Stimulated activated CD8-positive, alpha-beta memory T cell treated with anti-CD3 and anti-CD28 coated beads, Interleukin-15, amount 100 ng/mL, for 48 hours (primary cell): ENCODE data around the gene NTN5.
"Not testable (repeated sequence)": the region's sequence is repeated elsewhere in the genome, so short reads cannot be mapped to it uniquely, and the experiment has no call there.

Experiments used
- DNase-seq, 2 donors: peaks; one replicate each; pipeline ENCODE4 v3.0.0-alpha.2; 2020; ENCODE audit warnings: low read depth in 2 of 2

The NTN5 gene

DNA sequence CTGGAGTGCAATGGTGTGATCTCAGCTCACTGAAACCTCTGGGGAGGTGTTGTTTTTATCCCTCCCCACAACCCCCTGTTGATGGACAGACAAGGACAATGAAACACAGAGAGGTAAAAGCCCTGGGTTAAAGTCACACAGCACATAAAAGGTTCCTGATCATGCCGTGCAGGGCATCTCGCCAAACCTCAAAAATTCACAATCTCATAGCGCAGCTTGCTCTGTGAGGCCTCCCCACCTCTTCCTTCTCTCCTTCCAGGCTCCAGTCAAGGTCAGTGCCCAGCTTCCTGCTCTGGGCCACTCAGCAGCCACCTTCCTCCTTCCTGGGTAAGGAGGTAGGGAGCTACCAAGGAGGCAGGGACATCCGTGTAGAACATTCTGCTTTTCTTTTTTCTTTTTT lies 25.2 kb upstream of the NTN5 start:
- DNase-seq: no peak

- DNase-seq: no peak
These were observed 23.7 kb upstream of the NTN5 start for GRCh38 chr19:48696353-48697010.

GRCh38 chr19:48695743-48696352 lies 23.0 kb upstream of the NTN5 start, which contains the start of gene FUT2:
TSS of gene FUT2 (plus strand) at chr19:48695971. CDS start at chr19:48702957, 6,986 bp downstream.
- no peak for DNase-seq

DNA sequence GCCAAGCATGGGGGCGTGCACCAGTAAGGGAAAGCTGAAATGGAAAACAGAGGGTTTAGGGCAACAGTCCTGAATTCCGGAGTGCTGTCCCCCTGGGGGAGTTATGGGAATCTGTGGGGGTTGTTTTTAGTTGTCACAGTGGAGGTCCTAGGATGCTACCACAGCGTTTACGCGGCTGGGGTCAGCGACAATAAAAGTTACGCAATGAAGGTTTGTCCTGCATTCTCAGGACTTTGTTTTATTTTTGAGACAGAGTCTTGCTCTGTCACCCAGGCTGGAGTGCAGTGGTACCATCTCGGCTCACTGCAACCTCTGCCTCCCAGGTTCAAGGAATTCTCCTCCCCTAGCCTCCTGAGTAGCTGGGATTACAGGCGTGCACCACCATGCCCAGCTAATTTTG lies 20.8 kb upstream of the NTN5 start:
- not testable (repeated sequence) for DNase-seq

DNA sequence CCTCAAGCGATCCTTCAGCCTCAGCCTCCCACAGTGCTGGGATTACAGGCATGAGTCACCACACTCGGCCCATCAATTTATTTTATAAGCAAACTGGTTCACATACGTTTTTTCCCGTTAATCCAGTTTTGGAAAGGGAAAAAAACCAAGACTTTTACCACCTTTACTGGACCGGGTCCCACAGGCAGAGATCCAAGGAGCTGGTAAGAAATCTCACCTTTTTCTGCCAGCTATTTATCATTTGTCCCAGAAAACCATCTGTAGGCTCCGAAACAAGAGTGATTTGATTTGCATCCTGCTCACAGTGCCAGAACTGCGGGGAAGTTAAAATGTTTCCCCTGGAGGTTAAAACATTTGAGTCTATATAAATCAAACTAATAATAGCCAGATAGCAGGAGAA lies 16.6 kb upstream of the NTN5 start:
- DNase-seq: no peak

DNA sequence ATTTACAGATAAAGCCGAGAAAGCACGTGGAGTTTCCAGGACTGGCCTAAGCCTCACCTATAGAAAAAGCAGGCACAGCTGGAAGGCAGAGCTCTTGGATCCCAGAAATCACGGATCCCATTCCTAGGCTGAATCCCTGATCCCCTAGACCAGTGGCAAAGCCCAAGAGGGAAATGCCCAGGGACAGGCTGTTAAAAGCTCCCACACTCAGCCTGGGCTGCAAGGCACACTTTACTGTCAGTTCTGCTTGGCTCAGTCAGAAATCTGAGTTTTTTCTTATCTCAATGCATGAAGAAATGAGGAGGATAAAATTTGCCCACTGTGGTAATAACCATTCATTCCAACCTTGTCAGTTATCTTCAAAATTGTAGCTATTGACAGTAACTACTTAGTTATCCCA lies 15.0 kb upstream of the NTN5 start:
- no peak for DNase-seq

GRCh38 chr19:48686637-48687036 lies 13.8 kb upstream of the NTN5 start:
- not testable (repeated sequence) for DNase-seq

DNA sequence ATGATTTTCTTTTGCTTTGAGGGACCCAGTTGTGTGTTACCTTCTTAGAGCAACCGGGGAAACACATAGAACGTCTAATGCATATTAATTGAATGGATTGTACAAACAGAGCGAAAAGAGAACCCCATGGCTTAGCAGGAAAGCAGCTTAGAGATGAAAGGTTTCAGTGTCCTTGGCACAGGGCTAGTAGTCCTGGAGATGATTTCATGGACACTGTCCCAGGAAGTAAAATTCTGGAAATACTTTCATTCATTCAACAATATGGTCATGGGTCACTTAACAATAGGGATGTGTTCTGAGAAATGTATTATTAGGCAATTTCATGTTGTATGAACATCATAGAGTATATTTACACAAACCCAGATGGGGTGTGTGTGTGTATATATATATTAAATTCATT lies 13.3 kb upstream of the NTN5 start:
- DNase-seq: no peak

DNA sequence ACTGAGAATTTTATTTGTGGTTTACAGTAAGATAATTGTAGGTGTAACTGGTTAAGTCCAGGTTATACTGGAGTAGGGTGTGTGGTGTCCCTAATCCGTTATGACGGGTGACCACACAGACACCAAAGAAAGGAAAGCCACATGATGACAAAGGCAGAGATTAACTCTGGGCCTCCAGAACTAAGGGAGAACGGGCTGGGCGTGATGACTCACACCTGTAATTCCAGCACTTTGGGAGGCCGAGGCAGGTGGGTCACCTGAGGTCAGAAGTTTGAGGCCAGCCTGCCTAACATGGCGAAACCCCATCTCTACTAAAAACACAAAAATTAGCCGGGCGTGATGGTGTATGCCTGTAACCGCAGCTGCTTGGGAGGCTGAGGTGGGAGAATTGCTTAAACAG lies 12.8 kb upstream of the NTN5 start:
- no peak for DNase-seq

DNA sequence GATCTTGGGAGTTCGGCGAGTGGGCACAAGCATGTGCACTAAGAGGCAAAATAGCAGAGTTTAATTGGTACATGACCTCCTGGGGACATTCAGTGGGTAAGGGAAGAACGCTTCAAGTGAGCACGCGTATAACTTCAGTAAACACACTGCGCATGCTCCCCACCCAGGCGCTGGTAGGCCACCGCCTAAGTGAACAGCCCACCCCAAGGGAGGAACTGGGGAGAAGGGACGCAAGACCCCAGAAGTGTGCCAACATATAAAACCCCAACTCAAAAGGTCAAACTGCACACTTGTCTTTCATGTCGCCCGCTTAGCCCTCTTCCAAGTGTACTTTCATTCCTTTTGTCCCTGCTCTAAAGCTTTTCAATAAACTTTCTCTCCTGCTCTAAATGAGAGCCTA lies 10.5 kb upstream of the NTN5 start:
- peak in 1 of 2 donors; percentile 20 for DNase-seq

- no peak for DNase-seq
These were observed 8.3 kb upstream of the NTN5 start for GRCh38 chr19:48681127-48681470.

GRCh38 chr19:48680436-48681126 lies 7.8 kb upstream of the NTN5 start:
- DNase-seq: no peak

DNA sequence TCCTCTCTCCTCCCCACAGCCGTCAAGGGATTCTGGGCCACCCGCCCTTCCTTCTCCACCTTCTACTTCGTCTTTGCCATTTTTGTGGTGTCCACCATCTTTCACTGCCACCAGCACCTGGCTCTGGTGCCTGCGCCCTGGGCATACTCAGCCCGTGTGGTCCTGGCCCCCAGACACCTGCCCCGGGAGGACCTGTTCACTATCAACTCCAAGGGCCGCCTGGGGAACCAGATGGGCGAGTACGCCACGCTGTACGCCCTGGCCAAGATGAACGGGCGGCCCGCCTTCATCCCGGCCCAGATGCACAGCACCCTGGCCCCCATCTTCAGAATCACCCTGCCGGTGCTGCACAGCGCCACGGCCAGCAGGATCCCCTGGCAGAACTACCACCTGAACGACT lies 7.2 kb upstream of the NTN5 start:
- not testable (repeated sequence) for DNase-seq

DNA sequence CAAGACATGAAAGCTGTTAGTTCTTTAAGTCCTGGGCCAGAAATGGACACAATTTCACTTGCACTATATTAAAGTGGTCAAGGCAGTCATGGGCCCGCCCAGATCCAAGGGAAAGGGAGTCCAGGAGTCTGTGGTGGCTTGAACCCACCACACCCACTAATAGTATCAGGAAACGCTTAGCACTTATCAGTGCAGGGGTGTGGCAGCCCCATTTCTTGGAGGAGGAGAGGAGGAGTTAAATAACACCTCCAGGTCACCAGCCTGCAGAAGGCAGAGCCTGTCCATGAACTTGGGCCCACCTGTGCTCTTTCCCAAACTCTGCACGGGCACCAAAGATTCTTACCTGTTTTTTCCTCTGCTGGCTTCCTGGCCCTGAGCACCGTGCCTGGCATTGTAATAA lies 5.4 kb upstream of the NTN5 start:
- no peak for DNase-seq

DNA sequence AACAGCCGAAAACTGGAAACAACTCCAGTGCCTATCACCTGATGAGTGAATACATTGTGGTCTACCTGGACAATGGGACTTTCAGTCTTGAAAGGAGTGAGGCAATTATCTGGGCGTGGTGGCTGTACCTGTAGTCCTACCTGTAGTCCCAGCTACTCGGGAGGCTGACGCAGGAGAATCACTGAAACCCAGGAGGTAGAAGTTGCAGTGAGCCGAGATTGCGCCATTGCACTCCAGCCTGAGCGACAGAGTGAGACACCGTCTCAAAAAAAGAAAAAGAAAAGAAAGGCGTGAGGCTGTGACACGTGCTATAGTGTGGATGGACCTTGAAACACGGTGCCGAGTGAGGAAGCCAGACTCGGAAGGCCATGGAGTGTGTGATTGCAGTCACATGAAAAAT lies 4.1 kb upstream of the NTN5 start:
- DNase-seq: no peak

DNA sequence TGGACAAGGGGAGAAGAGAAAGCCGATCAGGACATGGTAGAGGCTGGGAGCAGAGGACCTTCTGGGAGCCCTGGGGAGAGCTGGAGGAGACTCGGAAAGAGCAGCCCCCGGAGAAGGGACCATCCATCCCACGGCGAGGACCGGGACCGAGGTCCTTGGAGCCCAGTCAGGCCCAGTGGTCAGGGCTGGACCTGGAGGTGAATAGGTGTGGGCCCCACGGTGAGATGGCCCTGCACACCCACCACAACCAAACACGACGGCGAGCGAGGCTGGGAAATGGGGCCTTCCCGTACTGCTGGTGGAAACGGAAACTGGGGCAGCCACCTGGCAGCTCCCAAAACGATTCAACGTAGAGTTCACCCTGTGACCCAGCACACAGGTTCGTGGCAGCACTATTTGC lies 3.7 kb upstream of the NTN5 start:
- no peak for DNase-seq

GRCh38 chr19:48674921-48675824 lies 2.4 kb upstream of the NTN5 start:
- peak; percentile 56 to 57 for DNase-seq

DNA sequence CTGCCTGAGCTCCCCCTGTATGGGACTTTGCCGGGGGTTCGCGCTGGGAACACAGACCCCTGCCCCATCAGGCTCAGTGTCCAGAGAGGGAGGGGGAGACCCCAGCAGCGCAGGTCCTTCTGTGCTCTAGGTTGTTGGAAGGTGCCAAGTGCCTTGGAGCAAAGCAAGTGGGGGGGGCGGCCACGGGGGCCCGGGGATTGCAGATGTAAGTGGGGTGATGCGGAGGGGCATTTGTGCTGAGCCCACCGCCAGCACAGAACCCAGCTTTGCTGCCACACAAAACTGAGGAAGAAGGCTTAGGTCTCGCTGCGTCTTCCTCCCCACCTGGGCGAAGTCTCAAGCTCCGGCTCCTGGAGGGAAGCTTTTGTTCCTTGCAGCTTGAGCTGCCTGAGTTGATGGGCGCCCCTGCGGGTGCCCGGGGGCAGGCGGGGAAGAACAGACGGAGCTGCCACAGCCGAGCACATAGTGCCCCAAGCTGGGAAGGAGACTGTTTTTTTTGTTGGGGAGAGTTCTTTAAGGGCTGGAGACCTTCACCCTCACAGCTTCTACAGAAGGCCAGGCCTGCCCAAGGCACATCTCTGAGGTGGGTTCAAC lies 1.5 kb upstream of the NTN5 start:
- no peak for DNase-seq

DNA sequence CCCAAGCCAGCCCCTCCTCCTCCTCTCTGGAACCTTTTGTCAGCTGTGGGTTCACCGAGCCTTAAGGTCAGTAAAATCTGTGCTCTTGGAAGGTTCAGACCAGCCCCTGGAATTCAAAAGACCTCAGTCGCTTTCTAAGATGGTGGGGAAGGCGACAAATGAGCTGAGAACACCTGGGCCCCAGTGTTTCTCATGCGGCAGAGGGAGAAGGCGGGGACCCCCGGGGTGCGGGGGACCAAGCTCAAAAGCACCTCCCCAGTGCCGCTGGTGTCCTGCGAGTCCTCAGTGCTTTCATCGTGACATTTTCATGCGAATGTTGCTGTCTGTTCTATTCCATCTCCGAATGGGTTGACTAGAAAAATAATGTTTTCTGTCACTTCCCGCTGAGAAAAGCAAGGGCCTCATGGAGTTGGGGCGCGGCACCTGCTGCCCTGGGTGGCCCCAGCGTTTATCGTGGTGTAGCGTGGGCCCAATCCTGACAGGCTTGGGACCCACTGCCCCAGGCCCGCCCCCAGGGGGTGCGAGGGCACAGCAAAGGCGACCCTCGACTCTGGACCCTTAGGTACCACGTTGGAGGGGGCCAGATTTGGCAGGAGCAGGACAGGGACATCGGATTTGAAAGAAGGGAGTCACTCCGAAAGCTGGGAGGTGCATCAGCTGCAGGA lies 751 bp upstream of the NTN5 start:
- DNase-seq: no peak

DNA sequence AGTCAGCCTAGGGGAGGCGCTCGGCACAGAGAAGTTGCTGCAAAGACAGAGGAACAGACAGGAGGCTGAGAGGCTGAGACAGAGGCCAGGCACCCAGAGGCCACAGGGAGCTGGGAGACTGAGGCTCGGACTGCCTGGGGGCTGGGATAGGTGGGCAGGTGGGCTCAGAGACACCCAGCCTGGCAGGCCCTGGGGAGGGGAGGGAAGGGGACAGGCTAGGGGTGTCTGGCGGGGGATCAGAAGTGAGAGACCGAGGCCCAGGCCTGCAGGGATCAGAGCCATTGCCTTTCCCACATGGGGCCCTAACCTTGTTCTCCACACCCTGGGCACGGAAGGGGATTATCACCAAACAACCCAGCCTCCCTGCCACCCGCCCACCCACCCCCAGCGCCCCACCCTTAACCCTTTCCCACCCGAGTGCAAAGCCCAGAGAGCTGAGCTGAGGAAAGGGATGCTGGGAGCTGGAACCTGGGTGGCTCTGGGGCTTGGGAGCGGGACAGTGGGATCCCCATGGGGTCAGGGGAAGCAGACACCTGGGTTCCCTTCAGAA lies 1.3 kb downstream of the NTN5 start:
- DNase-seq: no peak
